HEK293 (cell line): ENCODE measurements around the gene FBL.

Experiments used
- CTCF ChIA-PET: fragments of 350-600 bp; formaldehyde crosslinking; extraction: SDS; loops from one replicate; lab custom pipeline; 2021; ENCODE audit warnings: antibody characterized with exemption; lab: Yijun Ruan, JAX
- POLR2A ChIA-PET: fragments of 300-600 bp; formaldehyde crosslinking; extraction: SDS; loops from one replicate; lab custom pipeline; 2020; ENCODE audit warnings: antibody characterized with exemption, inconsistent platforms; lab: Yijun Ruan, JAX
- H3K27ac ChIP-seq: fragments of 200-500 bp; sonication (Bioruptor generic); 2 replicates; pipeline ENCODE4 v1.5.1; 2014; ENCODE audit warnings: low read depth, low read length, control low read depth, inconsistent platforms; ENCODE audit errors: extremely low read depth
- H3K36me3 ChIP-seq, 2 experiments: fragments of 200-500 bp in 1 of 2; sonication (Bioruptor generic) in 1 of 2; 1 replicate in 1 of 2; 2 replicates in 1 of 2; pipeline ENCODE4 v1.5.1; 2014 to 2017; ENCODE audit warnings: inconsistent platforms in 2 of 2, low read length in 2 of 2; ENCODE audit not compliant: control insufficient read depth in 2 of 2, insufficient read depth in 1 of 2
- H3K4me1 ChIP-seq: fragments of 200-500 bp; sonication (Bioruptor generic); 2 replicates; pipeline ENCODE4 v1.5.1; 2014; ENCODE audit warnings: mild to moderate bottlenecking, low read length, inconsistent platforms; ENCODE audit not compliant: control insufficient read depth, insufficient read depth
- H3K4me3 ChIP-seq: 2 replicates; pipeline ENCODE4 v1.5.1; 2011; ENCODE audit warnings: low read depth, mild to moderate bottlenecking, control low read depth, low read length, moderate library complexity
- H3K9me3 ChIP-seq: fragments of 200-500 bp; sonication (Bioruptor generic); 2 replicates; pipeline ENCODE4 v1.5.1; 2014; ENCODE audit warnings: low read depth, low read length, inconsistent platforms; ENCODE audit not compliant: control insufficient read depth, insufficient read depth
- BCL11B ChIP-seq: fragments of 450-650 bp; formaldehyde crosslinking; IDR thresholded peaks from 2 replicates; pipeline ENCODE4 v1.5.1; 2016; ENCODE audit warnings: low read depth, missing biosample characterization, missing genetic modification characterization
- HOXC10 ChIP-seq: sonication (generic); formaldehyde crosslinking; IDR thresholded peaks from 2 replicates; pipeline ENCODE4 v1.8.1; 2023; ENCODE audit warnings: mild to moderate bottlenecking, missing genetic modification reagents
- SALL2 ChIP-seq: fragments of 450-650 bp; formaldehyde crosslinking; IDR thresholded peaks from 2 replicates; pipeline ENCODE4 v1.5.0; 2017; ENCODE audit warnings: missing biosample characterization, mild to moderate bottlenecking, missing genetic modification characterization, borderline replicate concordance
- SCRT2 ChIP-seq: fragments of 450-650 bp; formaldehyde crosslinking; IDR thresholded peaks from 2 replicates; pipeline ENCODE4 v1.5.1; 2016; ENCODE audit warnings: missing biosample characterization, missing genetic modification characterization
- ZFHX2 ChIP-seq: fragments of 450-650 bp; formaldehyde crosslinking; conservative IDR thresholded peaks from 2 replicates; pipeline ENCODE4 v1.5.1; 2016; ENCODE audit warnings: missing biosample characterization, missing genetic modification characterization
- ZNF112 ChIP-seq: fragments of 450-650 bp; formaldehyde crosslinking; IDR thresholded peaks from 2 replicates; pipeline ENCODE4 v1.5.0; 2017; ENCODE audit warnings: missing biosample characterization, missing genetic modification characterization
- ZNF121 ChIP-seq: fragments of 450-650 bp; formaldehyde crosslinking; IDR thresholded peaks from 2 replicates; pipeline ENCODE4 v1.5.1; 2016; ENCODE audit warnings: missing biosample characterization, missing genetic modification characterization
- ZNF221 ChIP-seq: fragments of 450-650 bp; formaldehyde crosslinking; IDR thresholded peaks from 2 replicates; pipeline ENCODE4 v1.5.1; 2017; ENCODE audit warnings: missing biosample characterization, missing genetic modification characterization, borderline replicate concordance
- ZNF266 ChIP-seq: fragments of 450-650 bp; formaldehyde crosslinking; IDR thresholded peaks from 2 replicates; pipeline ENCODE4 v1.5.1; 2016; ENCODE audit warnings: missing biosample characterization, missing genetic modification characterization, low read depth
- ZNF292 ChIP-seq: fragments of 450-650 bp; formaldehyde crosslinking; IDR thresholded peaks from 2 replicates; pipeline ENCODE4 v1.5.1; 2016; ENCODE audit warnings: low read depth, missing biosample characterization, missing genetic modification characterization, borderline replicate concordance
- ZNF354C ChIP-seq: fragments of 450-650 bp; formaldehyde crosslinking; IDR thresholded peaks from 2 replicates; pipeline ENCODE4 v1.5.1; 2016; ENCODE audit warnings: missing biosample characterization, missing genetic modification characterization, low read depth, borderline replicate concordance
- ZNF404 ChIP-seq: fragments of 450-650 bp; formaldehyde crosslinking; IDR thresholded peaks from 2 replicates; pipeline ENCODE4 v1.5.1; 2017; ENCODE audit warnings: missing biosample characterization, missing genetic modification characterization
- ZNF433 ChIP-seq: fragments of 450-650 bp; formaldehyde crosslinking; IDR thresholded peaks from 2 replicates; pipeline ENCODE4 v1.5.1; 2016; ENCODE audit warnings: missing biosample characterization, missing genetic modification characterization, low read depth
- ZNF621 ChIP-seq: fragments of 450-650 bp; formaldehyde crosslinking; IDR thresholded peaks from 2 replicates; pipeline ENCODE4 v1.5.1; 2017; ENCODE audit warnings: missing biosample characterization, missing genetic modification characterization
- ZNF670 ChIP-seq: fragments of 450-650 bp; formaldehyde crosslinking; IDR thresholded peaks from 2 replicates; pipeline ENCODE4 v1.5.1; 2016; ENCODE audit warnings: missing biosample characterization, missing genetic modification characterization, low read depth
- ZNF677 ChIP-seq: fragments of 450-650 bp; IDR thresholded peaks from 2 replicates; pipeline ENCODE4 v1.5.0; 2018; ENCODE audit warnings: missing biosample characterization, mild to moderate bottlenecking, missing genetic modification characterization, moderate library complexity
- ZSCAN30 ChIP-seq: fragments of 450-650 bp; IDR thresholded peaks from 2 replicates; pipeline ENCODE4 v1.5.1; 2018; ENCODE audit warnings: missing biosample characterization, mild to moderate bottlenecking, missing genetic modification characterization, moderate library complexity
- TF ChIP-seq, protein P1 (sequence below): fragments of 450-650 bp; formaldehyde crosslinking; IDR thresholded peaks from 2 replicates; pipeline ENCODE4 v1.5.1; 2016; ENCODE audit warnings: missing biosample characterization, missing genetic modification characterization
- TF ChIP-seq, protein P2 (sequence below): fragments of 450-650 bp; formaldehyde crosslinking; IDR thresholded peaks from 2 replicates; pipeline ENCODE4 v1.5.1; 2016; ENCODE audit warnings: missing biosample characterization, missing genetic modification characterization
- TF ChIP-seq, protein P3 (sequence below): fragments of 450-650 bp; formaldehyde crosslinking; IDR thresholded peaks from 2 replicates; pipeline ENCODE4 v1.5.1; 2016; ENCODE audit warnings: missing biosample characterization, missing genetic modification characterization
- TF ChIP-seq, protein P4 (sequence below): fragments of 450-650 bp; formaldehyde crosslinking; IDR thresholded peaks from 2 replicates; pipeline ENCODE4 v1.5.1; 2016; ENCODE audit warnings: missing biosample characterization, missing genetic modification characterization
- TF ChIP-seq, protein P5 (sequence below): fragments of 450-650 bp; formaldehyde crosslinking; IDR thresholded peaks from 2 replicates; pipeline ENCODE4 v1.5.1; 2016; ENCODE audit warnings: missing biosample characterization, missing genetic modification characterization
- TF ChIP-seq, protein P6 (sequence below): fragments of 450-650 bp; formaldehyde crosslinking; IDR thresholded peaks from 2 replicates; pipeline ENCODE4 v1.5.1; 2016; ENCODE audit warnings: missing biosample characterization, missing genetic modification characterization, borderline replicate concordance
- TF ChIP-seq, protein P7 (sequence below): fragments of 450-650 bp; formaldehyde crosslinking; IDR thresholded peaks from 2 replicates; pipeline ENCODE4 v1.5.1; 2017; ENCODE audit warnings: missing biosample characterization, missing genetic modification characterization

Gene FBL

DNA sequence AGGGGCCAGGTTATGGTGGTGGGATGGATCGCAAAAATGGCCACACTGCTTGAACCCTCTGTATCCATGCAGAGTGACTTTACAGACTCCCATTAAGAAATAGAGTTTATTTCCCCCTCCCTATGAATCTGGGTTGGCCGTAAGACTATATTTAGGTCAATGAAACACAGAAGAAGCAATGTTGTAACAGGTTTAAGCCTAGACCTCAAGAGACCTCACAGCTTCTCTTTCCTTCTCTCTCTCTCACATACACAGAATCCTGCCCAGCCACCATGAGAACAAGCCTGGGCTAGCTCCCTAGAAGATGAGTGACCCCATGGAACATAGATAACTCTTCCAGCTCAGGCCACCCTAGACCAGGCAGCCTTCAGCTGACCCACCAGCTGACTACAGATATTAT, 21.0 kb upstream of the FBL start:
- Histone ChIP-seq H3K4me1 (peaks cover 6% of the 10 kb centered on the region), H3K36me3 (no peaks in the 10 kb centered on the region), H3K27ac (no peak overlapping the region), H3K9me3 (no peaks in the 10 kb centered on the region), H3K4me3 (no peak overlapping the region)
- POLR2A ChIA-PET: interaction anchor here (0.5 to 1.5 kb wide), 2 partner anchors 45 to 130 kb away, joined by 4 read pairs; partner anchors contain the start of gene ZNF546
- CTCF ChIA-PET: interaction anchor here (1.1 to 2.8 kb wide), 2 partner anchors 23 to 104 kb away, joined by 4 to 13 read pairs; partner anchors contain the start of gene PSMC4
- no peak for TF ChIP-seq ZNF121
- no peak for TF ChIP-seq ZNF621 (tag by site-specific recombination)
- TF ChIP-seq ZFHX2 (tag by site-specific recombination): no peak
- TF ChIP-seq ZNF670 (tag by site-specific recombination): no peak
- TF ChIP-seq BCL11B (tag by site-specific recombination): no peak
- TF ChIP-seq ZNF221 (tag by site-specific recombination): no peak
- TF ChIP-seq ZNF404: no peak
- TF ChIP-seq HOXC10: no peak
- TF ChIP-seq, protein P1, sequence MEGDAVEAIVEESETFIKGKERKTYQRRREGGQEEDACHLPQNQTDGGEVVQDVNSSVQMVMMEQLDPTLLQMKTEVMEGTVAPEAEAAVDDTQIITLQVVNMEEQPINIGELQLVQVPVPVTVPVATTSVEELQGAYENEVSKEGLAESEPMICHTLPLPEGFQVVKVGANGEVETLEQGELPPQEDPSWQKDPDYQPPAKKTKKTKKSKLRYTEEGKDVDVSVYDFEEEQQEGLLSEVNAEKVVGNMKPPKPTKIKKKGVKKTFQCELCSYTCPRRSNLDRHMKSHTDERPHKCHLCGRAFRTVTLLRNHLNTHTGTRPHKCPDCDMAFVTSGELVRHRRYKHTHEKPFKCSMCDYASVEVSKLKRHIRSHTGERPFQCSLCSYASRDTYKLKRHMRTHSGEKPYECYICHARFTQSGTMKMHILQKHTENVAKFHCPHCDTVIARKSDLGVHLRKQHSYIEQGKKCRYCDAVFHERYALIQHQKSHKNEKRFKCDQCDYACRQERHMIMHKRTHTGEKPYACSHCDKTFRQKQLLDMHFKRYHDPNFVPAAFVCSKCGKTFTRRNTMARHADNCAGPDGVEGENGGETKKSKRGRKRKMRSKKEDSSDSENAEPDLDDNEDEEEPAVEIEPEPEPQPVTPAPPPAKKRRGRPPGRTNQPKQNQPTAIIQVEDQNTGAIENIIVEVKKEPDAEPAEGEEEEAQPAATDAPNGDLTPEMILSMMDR (tag by site-specific recombination): no peak
- TF ChIP-seq, protein P2, sequence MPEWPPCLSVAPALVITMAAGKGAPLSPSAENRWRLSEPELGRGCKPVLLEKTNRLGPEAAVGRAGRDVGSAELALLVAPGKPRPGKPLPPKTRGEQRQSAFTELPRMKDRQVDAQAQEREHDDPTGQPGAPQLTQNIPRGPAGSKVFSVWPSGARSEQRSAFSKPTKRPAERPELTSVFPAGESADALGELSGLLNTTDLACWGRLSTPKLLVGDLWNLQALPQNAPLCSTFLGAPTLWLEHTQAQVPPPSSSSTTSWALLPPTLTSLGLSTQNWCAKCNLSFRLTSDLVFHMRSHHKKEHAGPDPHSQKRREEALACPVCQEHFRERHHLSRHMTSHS: no peak
- no peak for TF ChIP-seq ZNF112 (tag by site-specific recombination)
- TF ChIP-seq, protein P3, sequence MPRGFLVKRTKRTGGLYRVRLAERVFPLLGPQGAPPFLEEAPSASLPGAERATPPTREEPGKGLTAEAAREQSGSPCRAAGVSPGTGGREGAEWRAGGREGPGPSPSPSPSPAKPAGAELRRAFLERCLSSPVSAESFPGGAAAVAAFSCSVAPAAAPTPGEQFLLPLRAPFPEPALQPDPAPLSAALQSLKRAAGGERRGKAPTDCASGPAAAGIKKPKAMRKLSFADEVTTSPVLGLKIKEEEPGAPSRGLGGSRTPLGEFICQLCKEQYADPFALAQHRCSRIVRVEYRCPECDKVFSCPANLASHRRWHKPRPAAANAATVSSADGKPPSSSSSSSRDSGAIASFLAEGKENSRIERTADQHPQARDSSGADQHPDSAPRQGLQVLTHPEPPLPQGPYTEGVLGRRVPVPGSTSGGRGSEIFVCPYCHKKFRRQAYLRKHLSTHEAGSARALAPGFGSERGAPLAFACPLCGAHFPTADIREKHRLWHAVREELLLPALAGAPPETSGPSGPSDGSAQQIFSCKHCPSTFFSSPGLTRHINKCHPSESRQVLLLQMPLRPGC: no peak
- TF ChIP-seq, protein P4, sequence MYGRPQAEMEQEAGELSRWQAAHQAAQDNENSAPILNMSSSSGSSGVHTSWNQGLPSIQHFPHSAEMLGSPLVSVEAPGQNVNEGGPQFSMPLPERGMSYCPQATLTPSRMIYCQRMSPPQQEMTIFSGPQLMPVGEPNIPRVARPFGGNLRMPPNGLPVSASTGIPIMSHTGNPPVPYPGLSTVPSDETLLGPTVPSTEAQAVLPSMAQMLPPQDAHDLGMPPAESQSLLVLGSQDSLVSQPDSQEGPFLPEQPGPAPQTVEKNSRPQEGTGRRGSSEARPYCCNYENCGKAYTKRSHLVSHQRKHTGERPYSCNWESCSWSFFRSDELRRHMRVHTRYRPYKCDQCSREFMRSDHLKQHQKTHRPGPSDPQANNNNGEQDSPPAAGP (tag by site-specific recombination): no peak
- TF ChIP-seq SALL2: no peak
- TF ChIP-seq ZNF433 (tag by site-specific recombination): no peak
- no peak for TF ChIP-seq ZSCAN30 (tag by site-specific recombination)

DNA sequence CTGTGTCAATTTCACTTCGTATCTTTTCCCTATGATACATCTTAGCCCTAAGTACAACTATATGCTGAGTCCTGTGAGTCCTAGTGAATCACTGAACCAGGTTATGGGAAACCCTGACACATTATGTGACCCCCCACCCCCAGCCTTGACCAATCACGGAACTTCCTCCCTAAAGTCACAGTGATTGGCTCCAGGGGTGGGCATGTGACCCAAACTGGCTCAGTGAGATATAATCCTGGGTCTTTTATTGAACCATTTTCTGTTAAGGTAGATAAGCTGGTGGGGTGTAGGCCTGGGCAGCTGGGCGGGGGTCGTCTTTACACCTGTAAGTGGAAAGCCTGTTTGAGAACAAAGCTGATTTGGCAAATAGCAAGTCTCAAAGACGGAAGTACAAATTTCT, 19.8 kb upstream of the FBL start:
- Histone ChIP-seq H3K4me3 (no peak overlapping the region), H3K9me3 (no peaks in the 10 kb centered on the region), H3K4me1 (peaks cover 6% of the 10 kb centered on the region), H3K27ac (no peak overlapping the region), H3K36me3 (no peaks in the 10 kb centered on the region)
- POLR2A ChIA-PET: no interaction called here
- CTCF ChIA-PET: interaction anchor here (0.6 kb wide), 1 partner anchor 300 kb away, joined by 3 read pairs; no protein-coding TSS in a partner anchor
- no peak for TF ChIP-seq ZNF266 (tag by site-specific recombination)
- TF ChIP-seq, protein P5, sequence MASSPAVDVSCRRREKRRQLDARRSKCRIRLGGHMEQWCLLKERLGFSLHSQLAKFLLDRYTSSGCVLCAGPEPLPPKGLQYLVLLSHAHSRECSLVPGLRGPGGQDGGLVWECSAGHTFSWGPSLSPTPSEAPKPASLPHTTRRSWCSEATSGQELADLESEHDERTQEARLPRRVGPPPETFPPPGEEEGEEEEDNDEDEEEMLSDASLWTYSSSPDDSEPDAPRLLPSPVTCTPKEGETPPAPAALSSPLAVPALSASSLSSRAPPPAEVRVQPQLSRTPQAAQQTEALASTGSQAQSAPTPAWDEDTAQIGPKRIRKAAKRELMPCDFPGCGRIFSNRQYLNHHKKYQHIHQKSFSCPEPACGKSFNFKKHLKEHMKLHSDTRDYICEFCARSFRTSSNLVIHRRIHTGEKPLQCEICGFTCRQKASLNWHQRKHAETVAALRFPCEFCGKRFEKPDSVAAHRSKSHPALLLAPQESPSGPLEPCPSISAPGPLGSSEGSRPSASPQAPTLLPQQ (tag by site-specific recombination): no peak
- TF ChIP-seq ZNF677 (tag by site-specific recombination): no peak
- TF ChIP-seq, protein P6, sequence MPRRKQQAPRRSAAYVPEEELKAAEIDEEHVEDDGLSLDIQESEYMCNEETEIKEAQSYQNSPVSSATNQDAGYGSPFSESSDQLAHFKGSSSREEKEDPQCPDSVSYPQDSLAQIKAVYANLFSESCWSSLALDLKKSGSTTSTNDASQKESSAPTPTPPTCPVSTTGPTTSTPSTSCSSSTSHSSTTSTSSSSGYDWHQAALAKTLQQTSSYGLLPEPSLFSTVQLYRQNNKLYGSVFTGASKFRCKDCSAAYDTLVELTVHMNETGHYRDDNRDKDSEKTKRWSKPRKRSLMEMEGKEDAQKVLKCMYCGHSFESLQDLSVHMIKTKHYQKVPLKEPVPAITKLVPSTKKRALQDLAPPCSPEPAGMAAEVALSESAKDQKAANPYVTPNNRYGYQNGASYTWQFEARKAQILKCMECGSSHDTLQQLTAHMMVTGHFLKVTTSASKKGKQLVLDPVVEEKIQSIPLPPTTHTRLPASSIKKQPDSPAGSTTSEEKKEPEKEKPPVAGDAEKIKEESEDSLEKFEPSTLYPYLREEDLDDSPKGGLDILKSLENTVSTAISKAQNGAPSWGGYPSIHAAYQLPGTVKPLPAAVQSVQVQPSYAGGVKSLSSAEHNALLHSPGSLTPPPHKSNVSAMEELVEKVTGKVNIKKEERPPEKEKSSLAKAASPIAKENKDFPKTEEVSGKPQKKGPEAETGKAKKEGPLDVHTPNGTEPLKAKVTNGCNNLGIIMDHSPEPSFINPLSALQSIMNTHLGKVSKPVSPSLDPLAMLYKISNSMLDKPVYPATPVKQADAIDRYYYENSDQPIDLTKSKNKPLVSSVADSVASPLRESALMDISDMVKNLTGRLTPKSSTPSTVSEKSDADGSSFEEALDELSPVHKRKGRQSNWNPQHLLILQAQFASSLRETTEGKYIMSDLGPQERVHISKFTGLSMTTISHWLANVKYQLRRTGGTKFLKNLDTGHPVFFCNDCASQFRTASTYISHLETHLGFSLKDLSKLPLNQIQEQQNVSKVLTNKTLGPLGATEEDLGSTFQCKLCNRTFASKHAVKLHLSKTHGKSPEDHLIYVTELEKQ (tag by site-specific recombination): no peak
- TF ChIP-seq SCRT2 (tag by site-specific recombination): no peak
- no peak for TF ChIP-seq ZNF292 (tag by site-specific recombination)
- TF ChIP-seq, protein P7, sequence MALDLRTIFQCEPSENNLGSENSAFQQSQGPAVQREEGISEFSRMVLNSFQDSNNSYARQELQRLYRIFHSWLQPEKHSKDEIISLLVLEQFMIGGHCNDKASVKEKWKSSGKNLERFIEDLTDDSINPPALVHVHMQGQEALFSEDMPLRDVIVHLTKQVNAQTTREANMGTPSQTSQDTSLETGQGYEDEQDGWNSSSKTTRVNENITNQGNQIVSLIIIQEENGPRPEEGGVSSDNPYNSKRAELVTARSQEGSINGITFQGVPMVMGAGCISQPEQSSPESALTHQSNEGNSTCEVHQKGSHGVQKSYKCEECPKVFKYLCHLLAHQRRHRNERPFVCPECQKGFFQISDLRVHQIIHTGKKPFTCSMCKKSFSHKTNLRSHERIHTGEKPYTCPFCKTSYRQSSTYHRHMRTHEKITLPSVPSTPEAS (tag by site-specific recombination): no peak
- no peak for TF ChIP-seq ZNF354C
